HG02981 (cell line): ENCODE results near the gene CORT.
A peak's percentile ranks its signal among the peaks of the same experiment; 100 is the strongest.
"Not testable (repeated sequence)": the region's sequence is repeated elsewhere in the genome, so short reads cannot be mapped to it uniquely, and the experiment has no call there.

ENCODE experiments used
- ATAC-seq: cut with Tn5 transposase; IDR thresholded peaks from one replicate; pipeline ENCODE4 v1.9.1; 2021; ENCODE audit warnings: mild to moderate bottlenecking, moderate library complexity; ENCODE audit not compliant: unreplicated experiment

The CORT gene

DNA sequence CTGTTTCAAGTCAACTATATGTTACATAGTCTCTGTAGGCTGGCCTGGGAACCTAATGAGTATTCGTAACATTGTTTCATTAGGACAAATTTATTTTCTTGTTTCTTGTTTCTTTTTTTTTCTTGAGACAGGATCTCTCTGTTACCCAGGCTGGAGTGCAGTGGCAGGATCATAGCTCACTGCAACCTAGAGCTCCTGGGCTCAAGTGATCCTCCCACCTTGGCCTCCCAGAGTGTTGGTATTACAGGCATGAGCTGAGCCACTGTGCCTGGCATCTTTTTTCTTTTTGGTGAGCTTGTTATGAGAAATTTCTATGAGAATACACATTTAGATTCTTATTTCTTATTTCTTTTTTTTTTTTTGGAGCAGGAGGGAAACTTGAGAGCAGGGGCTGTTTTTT, 12.8 kb upstream of the CORT start:
- ATAC-seq: no peak

DNA sequence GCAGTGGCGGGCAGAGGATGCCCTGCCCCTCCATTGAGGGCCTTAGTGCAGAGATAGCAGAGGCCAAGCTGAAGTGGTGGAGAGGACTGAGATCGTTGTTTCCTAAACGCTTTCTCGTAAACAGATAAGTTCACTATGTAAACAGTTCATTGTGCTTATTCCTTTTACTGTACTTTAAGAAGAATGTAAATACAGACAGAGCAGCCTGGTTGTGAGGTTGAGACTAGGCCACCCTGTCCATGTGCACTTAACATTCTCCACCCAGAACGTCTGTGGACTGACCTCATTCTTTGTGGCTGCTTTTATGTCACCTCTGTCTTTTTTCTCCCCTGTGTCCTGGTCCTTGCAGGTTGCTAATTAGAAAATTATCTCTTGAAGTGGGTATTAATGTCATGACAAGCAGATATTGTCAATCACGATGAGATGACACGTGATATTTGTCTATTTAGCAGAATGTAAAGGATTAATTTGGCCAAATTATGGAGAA, 11.1 kb upstream of the CORT start:
- ATAC-seq: no peak

DNA sequence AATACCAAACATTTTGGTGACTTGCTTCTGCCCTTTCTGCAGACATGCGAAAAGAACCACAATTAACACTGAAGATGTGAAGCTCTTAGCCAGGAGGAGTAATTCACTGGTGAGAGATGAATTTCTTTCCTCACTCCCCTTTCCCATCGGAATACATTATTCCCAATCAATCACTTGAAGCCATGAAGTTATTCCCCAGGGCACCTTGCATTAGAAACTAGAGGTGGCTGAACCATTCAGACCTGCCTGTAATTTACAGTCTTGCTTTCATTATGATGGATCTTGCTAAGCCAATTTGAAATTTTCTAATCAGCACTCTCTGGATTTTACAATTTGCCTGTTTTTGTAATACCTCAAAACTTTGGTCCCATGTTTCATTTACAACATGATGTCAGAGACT, 9.5 kb upstream of the CORT start:
- ATAC-seq: no peak

DNA sequence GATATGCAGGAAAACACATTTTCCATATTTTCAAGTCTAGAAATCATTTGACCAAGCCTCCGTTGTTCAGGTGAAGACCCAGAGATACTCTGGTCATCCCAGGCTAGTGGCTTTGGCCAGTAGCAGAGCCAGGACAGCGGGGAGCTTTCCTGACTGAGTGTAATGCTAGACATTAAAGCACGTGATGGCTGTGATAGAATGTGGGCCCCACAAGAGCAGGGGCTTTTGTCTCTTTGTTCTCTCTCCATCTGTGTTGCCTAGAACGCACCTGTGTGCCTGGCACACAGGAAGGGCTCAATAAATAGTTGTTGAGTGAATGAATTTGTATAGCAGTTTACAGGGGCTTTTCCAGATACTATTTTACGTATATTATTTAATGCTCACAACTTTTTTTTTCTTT, 9.0 kb upstream of the CORT start:
- no peak for ATAC-seq

DNA sequence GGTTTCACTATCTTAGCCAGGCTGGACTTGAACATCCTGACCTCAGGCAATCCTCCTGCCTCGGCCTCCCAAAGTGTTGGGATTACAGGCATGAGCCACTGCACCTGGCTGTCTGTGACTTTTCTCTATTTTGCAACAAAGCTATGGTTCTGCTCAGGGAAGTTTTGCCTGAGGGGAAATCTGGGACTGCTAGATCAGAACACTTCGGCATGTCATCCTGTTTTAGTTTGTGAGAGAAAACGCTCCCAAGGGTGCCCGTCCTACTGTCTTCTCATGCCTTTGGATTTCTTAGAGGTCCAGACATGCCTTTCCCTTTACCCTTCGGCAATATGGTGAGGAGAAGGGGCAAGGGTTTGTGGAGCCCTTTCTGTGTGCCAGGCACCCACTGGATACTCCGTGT, 5.6 kb upstream of the CORT start:
- no peak for ATAC-seq

DNA sequence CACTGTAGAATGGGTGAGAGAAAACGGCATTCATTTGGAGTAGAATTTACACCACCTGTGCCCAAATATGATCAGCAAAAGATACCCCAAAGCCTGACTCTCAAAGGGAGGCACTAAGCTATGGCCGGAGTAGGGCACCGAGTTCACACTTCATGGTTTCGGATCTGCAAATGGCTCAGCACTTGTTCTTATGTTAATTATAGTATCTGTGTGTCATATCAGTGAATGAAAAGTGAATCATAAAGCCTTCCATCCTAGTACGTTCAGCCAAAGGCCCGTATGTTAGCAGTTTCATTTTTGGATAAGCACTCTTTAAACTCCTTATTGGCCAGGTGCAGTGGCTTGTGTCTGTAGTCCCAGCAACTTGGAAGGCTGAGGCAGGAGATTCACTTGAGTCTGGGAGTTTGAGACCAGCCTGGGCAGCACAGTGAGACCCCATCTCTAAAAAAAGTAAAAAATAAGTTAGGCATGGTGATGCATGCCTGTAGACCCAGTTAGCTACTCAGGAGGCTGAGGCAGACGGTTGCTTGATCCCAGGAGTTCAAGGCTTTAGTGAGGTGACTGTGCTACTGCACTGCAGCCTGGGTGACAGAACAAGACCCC, 4.9 kb upstream of the CORT start:
- no peak for ATAC-seq

DNA sequence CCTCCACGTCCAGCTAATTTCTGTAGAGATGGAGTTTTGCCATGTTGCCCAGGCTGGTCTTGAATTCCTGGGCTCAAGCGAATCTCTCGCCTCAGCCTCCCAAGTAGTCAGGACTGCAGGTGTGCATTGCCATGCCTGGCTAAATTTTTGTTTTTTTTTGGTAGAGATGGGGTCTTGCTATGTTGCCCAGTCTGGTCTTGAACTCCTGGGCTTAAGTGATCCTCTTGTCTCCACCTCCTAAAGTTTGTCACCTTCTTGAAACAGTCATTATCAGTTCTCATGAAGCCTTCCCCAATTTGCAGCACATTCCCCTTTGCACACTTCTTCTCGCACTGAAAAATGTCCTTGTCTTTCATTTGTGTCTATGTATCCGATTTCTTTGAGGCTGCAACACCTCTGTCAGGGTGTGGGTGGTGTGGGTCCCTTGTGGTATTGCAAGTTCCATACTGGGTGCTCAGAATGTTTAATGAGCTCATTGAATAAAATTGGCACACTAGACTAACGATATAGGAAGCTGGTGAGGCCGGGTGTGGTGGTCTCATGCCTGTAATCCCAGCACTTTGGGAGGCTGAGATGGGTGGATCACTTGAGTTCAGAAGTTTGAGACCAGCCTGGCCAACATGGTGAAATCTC, 2.9 kb upstream of the CORT start:
- ATAC-seq: no peak

DNA sequence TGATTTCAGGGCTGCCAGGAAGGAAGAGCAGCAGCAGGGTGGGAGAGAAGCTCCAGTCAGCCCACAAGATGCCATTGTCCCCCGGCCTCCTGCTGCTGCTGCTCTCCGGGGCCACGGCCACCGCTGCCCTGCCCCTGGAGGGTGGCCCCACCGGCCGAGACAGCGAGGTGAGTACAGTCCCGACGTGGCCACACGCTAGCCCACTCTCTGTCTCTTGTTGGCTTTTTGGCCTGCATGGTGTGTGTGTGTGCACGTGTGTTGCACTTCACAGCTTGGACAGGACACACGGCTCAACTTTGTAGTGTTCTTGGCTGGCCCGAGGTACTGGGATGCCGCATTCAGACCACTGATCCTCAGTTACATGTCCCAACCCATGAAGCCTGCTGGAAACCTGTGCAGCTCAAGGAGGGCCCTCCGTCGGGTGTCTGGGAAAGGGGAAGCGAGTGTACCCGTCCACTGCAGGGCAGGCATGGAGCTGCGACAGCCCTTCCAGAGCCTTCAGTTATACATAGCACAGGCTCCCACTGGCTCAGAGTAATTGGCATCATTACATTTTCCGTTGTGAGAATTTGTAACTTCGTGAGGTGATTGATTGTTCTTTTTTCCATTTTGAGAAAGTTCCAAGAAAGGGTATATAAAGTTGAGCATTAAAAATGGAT, 454 bp downstream of the CORT start:
- ATAC-seq: no peak

DNA sequence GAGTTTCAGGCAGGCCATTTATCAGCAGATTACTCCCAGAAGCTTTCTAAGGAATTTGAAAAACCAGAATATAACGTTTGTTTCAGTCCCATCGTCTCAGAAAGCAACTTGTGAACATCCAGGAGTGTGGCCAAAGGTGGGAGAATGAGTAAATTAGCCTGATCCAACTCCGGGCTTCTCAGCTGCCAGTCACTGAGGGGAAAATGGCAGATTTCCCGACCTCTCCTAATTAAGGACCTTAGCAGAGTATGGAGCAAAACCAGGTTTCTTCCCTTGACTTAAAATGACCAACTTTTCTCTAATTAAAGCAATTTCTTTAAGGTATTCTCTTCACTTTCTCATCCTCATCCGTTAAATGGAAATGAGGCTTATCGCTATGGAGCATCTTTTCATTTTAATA, 1.0 kb downstream of the CORT start:
- ATAC-seq: no peak

DNA sequence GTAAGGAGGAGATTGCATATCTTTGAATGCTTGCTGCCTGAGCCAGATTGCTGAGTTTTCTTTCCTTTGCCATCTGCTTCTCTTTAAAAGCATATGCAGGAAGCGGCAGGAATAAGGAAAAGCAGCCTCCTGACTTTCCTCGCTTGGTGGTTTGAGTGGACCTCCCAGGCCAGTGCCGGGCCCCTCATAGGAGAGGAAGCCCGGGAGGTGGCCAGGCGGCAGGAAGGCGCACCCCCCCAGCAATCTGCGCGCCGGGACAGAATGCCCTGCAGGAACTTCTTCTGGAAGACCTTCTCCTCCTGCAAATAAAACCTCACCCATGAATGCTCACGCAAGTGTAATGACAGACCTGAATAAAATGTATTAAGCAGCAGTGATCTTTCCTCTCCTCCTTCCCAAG, 1.5 kb downstream of the CORT start:
- no peak for ATAC-seq

DNA sequence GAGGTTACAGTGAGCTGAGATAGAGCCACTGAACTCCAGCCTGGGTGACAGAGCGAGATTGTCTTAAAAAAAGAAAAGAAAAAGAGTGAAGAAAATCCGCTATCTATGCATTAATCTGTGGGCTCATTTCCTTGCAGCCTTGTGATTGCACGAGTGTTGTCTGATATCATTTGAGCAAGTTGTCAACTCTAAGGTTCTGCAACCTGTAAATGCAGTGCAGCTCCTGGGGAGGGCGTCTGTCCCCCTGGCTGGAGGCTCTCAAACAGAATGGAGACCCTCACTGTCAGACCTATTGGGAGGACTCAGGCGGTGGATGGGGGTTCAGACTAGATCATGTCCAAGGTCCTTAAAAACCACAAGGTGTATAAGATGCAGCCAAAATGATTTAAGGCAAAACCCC, 6.2 kb downstream of the CORT start:
- ATAC-seq: no peak

DNA sequence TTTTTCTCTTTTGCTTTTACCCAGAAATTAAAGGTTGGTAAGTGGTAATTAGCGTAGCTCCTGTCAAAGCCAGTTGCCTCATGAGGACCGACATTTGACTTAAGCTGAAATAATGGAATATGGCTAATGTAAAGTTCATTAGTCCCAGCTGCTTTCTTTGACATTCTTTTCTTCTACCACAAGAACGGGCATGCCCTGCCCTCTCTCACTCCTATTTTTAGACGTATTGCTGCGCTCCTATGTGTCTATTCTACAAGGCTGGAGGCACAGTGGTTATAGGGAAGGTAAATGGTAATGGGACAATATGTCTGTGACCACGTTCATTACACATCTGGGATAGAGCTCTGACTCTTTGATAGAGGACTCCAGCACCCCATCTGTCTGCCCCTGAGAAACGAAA, 6.8 kb downstream of the CORT start:
- ATAC-seq: no peak

DNA sequence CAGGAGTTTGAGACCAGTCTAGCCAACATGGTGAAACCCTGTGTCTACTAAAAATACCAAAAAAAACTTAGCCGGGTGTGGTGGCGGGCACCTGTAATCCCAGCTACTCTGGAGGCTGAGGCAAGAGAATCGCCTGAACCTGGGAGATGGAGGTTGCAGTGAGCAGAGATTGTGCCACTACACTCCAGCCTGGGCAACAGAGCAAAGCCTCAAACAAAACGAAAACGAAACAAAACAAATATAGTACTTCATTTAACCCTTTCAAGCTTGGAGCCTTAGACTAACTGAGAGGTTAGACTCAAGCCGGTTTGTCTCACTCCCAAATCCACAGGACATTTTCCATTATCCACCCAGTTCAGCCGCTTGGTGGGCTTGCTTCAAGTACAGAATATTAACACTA, 7.6 kb downstream of the CORT start:
- ATAC-seq: not testable (repeated sequence)

DNA sequence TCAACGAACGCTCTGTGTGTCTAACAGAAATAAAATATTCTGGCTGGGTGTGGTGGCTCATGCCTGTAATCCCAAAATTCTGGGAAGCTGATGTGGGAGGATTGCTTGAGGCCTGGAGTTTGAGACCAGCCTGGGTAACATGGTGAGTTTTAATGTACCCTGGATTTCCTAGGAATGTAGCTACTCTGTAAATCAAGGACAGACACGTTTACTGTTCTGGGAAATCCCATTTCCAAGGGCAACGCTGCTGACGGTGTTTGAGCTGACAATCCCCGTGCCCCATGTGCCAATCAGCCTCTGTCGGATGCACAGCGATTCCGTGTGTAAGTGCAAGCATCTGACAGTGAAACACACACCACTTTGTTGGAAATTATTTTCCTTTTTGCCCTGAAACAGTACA, 8.0 kb downstream of the CORT start:
- ATAC-seq: no peak

DNA sequence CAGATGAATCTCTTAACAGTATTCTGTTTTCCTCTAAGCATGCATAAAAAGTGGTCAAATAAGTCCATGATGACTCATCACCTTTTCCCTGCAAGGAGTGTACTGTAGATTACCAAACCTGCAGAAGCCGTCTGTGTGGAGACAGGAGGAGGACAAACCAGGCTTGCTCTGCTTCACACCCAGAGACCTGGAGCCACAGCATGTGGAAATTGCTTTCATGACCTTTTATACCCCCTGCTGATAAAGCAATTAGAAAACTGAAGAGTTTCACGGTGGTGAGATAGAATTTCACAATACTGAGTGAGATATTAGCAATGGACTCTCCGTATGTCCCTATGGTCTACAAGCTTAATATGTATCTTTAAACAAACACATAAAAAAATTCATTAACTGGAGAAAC, 9.4 kb downstream of the CORT start:
- ATAC-seq: no peak

DNA sequence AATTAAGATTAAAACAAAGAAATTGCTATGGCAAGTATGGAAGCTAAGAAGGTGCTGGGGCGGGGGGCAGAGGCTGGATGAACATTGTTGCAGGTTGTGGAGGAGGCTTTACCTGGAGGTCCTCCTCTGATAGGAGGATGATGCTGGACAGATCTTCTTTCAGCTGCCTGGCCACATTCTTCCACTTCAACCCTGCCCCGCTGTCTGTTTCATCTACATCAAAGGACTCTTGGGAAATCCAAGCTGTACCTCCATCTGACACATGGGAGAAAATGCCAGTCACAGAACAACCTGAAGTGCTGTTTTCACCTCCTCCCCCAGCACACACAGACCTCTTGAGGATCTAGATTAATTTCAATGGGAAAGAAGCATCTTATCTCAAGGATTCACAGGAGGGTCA, 17.2 kb downstream of the CORT start:
- ATAC-seq: no peak

DNA sequence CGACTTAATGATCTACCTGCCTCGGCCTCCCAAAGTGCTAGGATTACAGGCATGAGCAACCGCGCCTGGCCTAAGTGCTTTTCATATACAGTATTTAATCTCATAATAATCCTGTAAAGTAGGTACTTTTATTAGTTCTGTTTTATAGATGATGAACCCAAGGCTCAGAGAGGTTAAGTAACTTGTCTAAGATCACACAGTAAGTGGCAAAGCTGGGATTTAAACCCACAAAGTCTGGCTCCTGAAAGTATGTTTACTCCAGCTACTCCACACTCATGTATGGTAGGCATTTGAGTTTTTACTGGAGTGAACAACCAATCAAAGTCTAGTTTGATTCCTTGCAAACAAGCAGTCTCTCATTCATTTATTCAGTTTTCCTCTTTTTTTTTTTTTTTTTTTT, 20.2 kb downstream of the CORT start:
- ATAC-seq: no peak

DNA sequence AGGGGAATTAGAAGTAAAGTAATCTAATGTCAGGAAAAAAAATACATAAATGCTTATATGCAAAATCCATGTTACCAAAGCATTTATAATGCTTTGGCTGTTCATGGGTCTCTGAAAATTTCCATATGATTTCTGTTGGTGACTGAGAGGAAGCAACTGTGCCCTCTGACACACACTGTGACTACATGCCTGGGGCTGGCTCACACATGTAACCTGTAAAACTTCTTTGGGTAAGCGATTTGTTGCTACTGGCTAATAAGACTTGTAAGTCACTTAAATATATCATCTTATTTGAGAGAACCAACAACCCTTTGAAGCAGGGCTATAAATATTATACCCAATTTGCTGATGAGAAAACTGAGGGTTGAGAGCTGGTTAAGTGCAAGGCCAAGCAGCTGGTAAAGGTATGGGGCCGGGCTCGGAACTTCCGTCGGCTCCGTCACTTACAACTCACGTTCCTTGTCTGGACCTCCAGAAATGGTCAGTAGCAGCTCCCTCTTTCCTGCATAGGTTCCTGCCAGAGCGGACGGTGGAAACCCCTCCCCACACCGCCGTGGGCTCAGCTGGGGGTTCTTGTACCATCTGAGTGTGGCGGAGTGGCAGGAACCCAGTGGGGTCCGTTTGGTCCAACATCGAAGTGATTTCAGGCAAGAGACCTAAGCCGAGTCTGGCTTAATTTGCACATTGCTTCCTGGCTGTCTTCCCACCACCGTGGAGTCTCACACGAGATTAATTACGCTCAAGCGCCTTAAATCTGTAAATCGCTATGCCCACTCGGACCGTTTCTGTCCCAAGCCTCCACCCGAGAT, 21.8 kb downstream of the CORT start:
- no peak for ATAC-seq

DNA sequence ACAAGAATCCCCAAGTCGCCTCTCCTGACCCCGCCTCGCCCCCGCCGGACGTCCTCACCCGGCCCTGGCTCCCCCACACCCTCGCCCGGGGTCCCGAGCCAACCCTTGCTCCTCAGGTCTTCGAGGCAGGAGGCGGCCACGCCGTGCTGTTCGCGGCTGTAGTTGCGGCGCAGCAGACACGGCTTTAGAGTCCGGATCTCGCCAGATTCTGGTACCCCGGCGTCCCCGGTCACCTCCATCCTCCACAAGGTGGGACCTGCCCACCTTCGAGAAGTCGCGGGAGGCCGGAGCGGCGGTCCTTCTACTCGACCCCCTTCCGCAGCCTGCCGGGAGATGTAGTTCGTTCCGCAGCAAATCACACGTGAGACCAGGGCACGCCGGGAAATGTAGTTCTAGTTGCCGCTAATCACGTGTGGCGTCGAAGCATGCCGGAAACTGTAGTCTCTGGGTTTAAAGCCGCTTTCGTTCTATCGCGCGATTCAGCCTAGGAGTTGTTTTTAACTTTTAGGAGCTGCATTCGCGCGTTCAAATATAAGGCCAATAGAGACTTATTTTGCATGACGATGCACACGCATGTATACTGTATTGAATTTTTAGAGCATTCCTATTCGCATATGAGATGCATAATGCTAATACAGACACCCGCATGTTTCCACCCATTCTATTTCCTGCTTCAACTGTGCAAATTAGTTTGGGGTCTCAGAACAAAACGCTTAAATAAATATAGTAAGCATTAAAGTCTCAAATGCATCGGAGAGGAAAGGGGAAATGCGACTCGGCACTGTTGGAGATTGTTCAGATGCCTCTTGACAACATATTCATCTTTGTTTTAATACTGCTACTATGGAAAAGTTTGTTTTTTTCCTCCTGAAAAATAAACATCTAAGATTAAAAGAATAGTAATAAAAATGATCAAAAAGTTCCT, 22.7 kb downstream of the CORT start, which contains the start of gene DFFA:
TSS of gene DFFA (minus strand) at position 310 of the 925 bp plus-strand sequence. CDS start at position 239, 71 bp downstream.
- ATAC-seq: peak; percentile 73

DNA sequence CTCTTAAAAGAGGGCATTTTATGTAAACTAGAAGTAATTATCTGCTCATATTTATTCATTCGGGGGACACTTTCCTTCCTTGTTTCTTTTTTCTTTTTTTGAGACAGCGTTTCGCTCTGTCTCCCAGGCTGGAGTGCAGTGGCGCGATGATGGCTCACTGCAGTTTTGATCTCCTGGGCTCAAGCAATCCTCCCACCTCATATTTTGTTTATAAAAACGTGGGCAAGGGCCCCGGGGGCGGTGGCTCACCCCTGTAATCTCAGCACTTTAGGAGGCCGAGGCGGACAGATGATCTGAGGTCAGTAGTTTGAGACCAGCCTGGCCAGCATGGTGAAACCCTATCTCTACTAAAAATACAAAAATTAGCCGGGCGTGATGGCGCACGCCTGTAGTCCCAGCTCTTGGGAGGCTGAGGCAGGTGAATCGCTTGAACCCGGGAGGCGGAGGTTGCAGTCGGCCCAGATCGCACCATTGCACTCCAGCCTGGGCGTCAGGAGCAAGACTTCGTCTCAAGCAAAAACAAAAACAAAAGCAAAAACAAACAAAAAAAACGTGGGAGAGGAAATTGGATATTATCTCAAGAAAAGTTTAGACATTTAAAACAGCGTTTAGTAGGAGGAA, 23.4 kb downstream of the CORT start:
- ATAC-seq: no peak
